Activated naive CD8-positive, alpha-beta T cell treated with anti-CD3 and anti-CD28 coated beads, Interleukin-2, amount 50 U/mL, for 24 hours (primary cell): ENCODE data around the gene TRIM17.
"Not testable (repeated sequence)": the region's sequence is repeated elsewhere in the genome, so short reads cannot be mapped to it uniquely, and the experiment has no call there.

Experiments
- ATAC-seq: fragments of 150-1000 bp; cut with Tn5 transposase; one replicate; pipeline ENCODE4 v1.10.0; 2021
- DNase-seq: peaks from one replicate; pipeline ENCODE4 v3.0.0; 2021
- H3K27ac Mint-ChIP-seq: one replicate; pipeline ENCODE4 v1.8.0; 2021; ENCODE audit warnings: mild to moderate bottlenecking, mixed read lengths
- H3K27me3 Mint-ChIP-seq: one replicate; pipeline ENCODE4 v1.8.0; 2021; ENCODE audit warnings: mixed read lengths
- H3K36me3 Mint-ChIP-seq: one replicate; pipeline ENCODE4 v1.8.0; 2021; ENCODE audit warnings: low read depth, mixed read lengths
- H3K4me1 Mint-ChIP-seq: one replicate; pipeline ENCODE4 v1.8.0; 2021; ENCODE audit warnings: mixed read lengths
- H3K4me3 Mint-ChIP-seq: one replicate; pipeline ENCODE4 v1.8.0; 2021; ENCODE audit warnings: mild to moderate bottlenecking, moderate library complexity, mixed read lengths
- H3K9me3 Mint-ChIP-seq: one replicate; pipeline ENCODE4 v1.8.0; 2021; ENCODE audit warnings: mixed read lengths

TRIM17 gene

DNA sequence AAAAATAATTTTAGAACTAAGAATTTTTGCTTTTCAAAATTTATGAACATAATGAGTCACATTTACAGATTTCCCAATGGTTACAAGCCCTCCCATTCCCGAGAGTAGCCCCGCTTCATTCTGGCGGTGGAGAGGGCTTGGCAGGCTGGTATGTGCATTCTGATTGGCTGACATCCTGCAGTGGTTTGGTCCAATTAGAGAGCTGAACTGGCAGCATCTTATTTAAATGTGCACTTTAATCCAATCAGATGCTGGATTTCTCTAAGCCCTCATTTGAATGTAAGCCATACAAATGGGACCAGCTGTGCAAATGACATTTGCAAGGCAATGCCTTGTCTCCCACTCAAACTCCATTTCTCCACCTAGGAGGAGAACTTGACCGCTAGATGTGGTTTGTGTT lies 18.0 kb upstream of the TRIM17 start:
- ATAC-seq = no peak
- Mint-ChIP-seq H3K36me3 (no peaks in the 10 kb centered on the region), H3K4me1 (no peaks in the 10 kb centered on the region)

DNA sequence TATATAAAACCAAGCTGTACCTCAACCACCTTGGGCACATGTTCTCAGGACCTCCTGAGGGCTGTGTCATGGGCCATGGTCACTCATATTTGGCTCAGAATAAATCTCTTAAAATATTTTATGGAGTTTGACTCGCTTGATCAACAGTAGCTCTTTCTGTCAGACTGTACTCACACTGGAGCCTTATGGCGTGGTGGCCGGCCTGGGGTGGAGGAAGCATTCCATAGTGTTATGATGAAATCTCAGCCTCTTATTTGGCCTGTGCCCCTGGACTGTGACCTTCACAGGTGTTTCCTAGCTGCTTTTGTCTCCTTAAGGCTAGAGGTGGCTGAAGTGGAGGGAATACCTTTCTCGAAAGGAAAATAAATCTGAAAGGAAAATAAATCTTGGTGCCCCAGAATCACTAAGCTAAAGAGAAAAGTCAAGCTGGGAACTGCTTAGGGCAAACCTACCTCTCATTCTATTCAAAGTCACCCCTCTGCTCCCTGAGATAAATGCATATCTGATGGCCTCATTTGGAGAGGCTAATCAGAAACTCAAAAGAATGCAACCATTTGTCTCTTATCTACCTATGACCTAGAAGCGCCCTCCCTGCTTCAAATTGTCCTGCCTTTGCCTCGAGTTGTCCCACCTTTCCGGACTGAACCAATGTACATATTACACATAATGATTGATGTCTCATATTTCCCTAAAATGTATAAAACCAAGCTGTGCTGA lies 16.8 kb upstream of the TRIM17 start:
- not testable (repeated sequence) for ATAC-seq, H3K27ac Mint-ChIP-seq, H3K36me3 Mint-ChIP-seq, DNase-seq, H3K4me3 Mint-ChIP-seq, H3K9me3 Mint-ChIP-seq, H3K4me1 Mint-ChIP-seq
- peaks cover 24% of the 10 kb centered on the region for H3K27me3 Mint-ChIP-seq

More for the DNA sequence above, 18.0 kb upstream of the TRIM17 start:
- Mint-ChIP-seq H3K27me3 (peaks cover 22% of the 10 kb centered on the region), H3K9me3 (no peaks in the 10 kb centered on the region), H3K27ac (no peak overlapping the region), H3K4me3 (no peak overlapping the region)
- no peak for DNase-seq

- H3K27ac Mint-ChIP-seq = no peak overlapping the region
- no peak for ATAC-seq
Observed at GRCh38 chr1:228430243-228430642, 13.6 kb upstream of the TRIM17 start.

GRCh38 chr1:228429698-228430097 lies 13.0 kb upstream of the TRIM17 start:
- ATAC-seq = no peak
- H3K4me3 Mint-ChIP-seq = no peak overlapping the region
- H3K27me3 Mint-ChIP-seq = peaks cover 26% of the 10 kb centered on the region
- no peak for DNase-seq
- no peaks in the 10 kb centered on the region for H3K36me3 Mint-ChIP-seq
- no peaks in the 10 kb centered on the region for H3K9me3 Mint-ChIP-seq
- H3K27ac Mint-ChIP-seq = no peak overlapping the region
- no peaks in the 10 kb centered on the region for H3K4me1 Mint-ChIP-seq

More at GRCh38 chr1:228430243-228430642, 13.6 kb upstream of the TRIM17 start:
- peaks cover 26% of the 10 kb centered on the region for H3K27me3 Mint-ChIP-seq
- H3K4me3 Mint-ChIP-seq = no peak overlapping the region
- DNase-seq = no peak
- no peaks in the 10 kb centered on the region for H3K9me3 Mint-ChIP-seq
- H3K4me1 Mint-ChIP-seq = no peaks in the 10 kb centered on the region
- H3K36me3 Mint-ChIP-seq = no peaks in the 10 kb centered on the region

GRCh38 chr1:228429007-228429406 lies 12.3 kb upstream of the TRIM17 start:
- H3K27ac Mint-ChIP-seq = no peak overlapping the region
- H3K36me3 Mint-ChIP-seq = no peaks in the 10 kb centered on the region
- ATAC-seq (no peak), DNase-seq (no peak)
- H3K27me3 Mint-ChIP-seq = peaks cover 24% of the 10 kb centered on the region
- H3K4me3 Mint-ChIP-seq = no peak overlapping the region
- H3K4me1 Mint-ChIP-seq = no peaks in the 10 kb centered on the region
- H3K9me3 Mint-ChIP-seq = no peaks in the 10 kb centered on the region

- H3K4me3 Mint-ChIP-seq = no peak overlapping the region
- peaks cover 20% of the 10 kb centered on the region for H3K27me3 Mint-ChIP-seq
- DNase-seq (no peak), ATAC-seq (no peak)
- no peak overlapping the region for H3K27ac Mint-ChIP-seq
- H3K4me1 Mint-ChIP-seq = no peaks in the 10 kb centered on the region
- H3K9me3 Mint-ChIP-seq = no peaks in the 10 kb centered on the region
- H3K36me3 Mint-ChIP-seq = no peaks in the 10 kb centered on the region
Observed at GRCh38 chr1:228428412-228428811, 11.8 kb upstream of the TRIM17 start.

GRCh38 chr1:228426518-228427175 lies 10.0 kb upstream of the TRIM17 start:
- Mint-ChIP-seq H3K36me3 (no peaks in the 10 kb centered on the region), H3K4me3 (no peak overlapping the region), H3K4me1 (no peaks in the 10 kb centered on the region), H3K27me3 (peaks cover 17% of the 10 kb centered on the region), H3K27ac (no peak overlapping the region), H3K9me3 (no peaks in the 10 kb centered on the region)
- no peak for ATAC-seq
- DNase-seq = no peak

GRCh38 chr1:228424685-228425660 lies 8.3 kb upstream of the TRIM17 start:
- peaks cover 10% of the 10 kb centered on the region for H3K27me3 Mint-ChIP-seq

DNA sequence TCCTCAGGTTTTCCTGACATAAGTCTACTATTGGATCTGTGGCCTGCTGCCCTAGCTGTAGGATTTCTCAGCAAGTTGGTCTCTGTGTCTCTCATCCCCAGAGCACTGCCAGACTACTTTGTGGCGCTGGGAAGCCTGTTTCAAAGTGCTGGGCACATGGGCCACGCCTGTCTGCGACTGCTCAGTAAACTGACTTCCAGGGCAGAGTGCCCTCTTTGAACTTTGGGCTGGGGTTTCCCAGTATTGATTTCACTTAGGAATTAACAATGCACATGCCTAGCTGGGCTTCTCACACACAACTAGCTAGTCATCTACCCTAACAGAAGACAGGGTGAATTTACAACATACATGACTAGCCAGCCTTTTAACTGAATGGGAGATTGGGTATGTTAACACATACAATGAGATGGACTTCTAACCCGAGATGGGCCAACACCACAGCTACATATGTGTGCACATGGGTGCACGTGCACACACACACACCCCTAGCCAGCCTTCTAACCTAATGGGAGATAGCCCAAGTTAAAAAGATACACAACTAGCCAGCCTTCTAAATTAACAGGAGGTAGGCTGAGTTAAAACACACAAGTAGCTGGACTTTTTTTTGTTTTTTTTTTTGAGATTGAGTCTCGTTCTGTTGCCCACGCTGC lies 6.9 kb upstream of the TRIM17 start:
- no peak for DNase-seq
- no peaks in the 10 kb centered on the region for H3K4me1 Mint-ChIP-seq
- H3K27me3 Mint-ChIP-seq = peaks cover 12% of the 10 kb centered on the region
- H3K36me3 Mint-ChIP-seq = no peaks in the 10 kb centered on the region
- no peak overlapping the region for H3K4me3 Mint-ChIP-seq
- ATAC-seq = no peak
- no peak overlapping the region for H3K27ac Mint-ChIP-seq
- H3K9me3 Mint-ChIP-seq = no peaks in the 10 kb centered on the region

More at GRCh38 chr1:228424685-228425660, 8.3 kb upstream of the TRIM17 start:
- no peak for ATAC-seq
- H3K27ac Mint-ChIP-seq = no peak overlapping the region
- H3K4me3 Mint-ChIP-seq = no peak overlapping the region
- DNase-seq = no peak
- no peaks in the 10 kb centered on the region for H3K9me3 Mint-ChIP-seq
- no peaks in the 10 kb centered on the region for H3K36me3 Mint-ChIP-seq
- no peaks in the 10 kb centered on the region for H3K4me1 Mint-ChIP-seq

DNA sequence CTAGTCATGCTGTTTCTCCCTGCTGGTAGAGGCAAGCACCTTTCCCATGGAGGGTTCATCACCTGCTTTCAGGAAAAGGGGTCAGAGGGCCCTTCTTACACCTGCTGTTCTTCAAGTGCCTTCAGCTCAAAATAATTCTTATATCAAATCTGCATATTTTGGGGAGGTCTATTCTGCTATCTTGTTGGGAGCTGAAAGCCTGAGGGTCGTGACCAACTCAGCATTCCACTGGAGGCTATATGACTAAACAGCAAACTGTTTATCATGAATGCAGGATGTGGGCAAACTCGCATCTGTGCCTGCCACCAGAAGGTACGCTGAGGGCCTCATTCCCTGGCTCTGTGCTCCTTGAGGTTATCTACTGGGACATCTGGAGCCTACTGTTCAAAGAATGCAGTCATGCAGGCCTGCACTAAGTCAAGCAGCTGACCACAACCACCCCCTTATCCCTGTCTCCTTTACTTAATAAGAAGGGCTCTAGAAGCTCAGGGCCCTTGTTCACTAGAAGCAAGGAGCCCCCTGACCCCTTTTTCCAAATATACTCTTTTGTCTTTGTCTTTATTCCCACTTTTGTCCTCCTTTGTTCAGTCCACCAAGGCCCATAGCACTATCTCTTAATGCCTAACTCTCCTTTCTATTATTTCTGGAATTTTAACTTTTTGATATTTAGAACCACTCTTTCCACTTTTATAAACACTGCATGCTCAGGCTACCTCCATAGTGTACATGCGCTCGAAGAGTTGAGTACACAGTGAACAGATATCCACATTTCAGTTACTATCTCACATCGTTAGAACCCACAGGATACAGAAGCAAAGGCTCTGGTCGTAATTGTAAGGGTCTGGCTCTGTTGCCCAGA lies 4.5 kb upstream of the TRIM17 start:
- Mint-ChIP-seq H3K4me3 (no peak overlapping the region), H3K4me1 (peaks cover 3% of the 10 kb centered on the region), H3K36me3 (no peaks in the 10 kb centered on the region), H3K27ac (no peak overlapping the region), H3K27me3 (peaks cover 15% of the 10 kb centered on the region), H3K9me3 (no peaks in the 10 kb centered on the region)
- DNase-seq (no peak), ATAC-seq (no peak)

GRCh38 chr1:228417483-228418203 lies 982 bp upstream of the TRIM17 start:
- Mint-ChIP-seq H3K9me3 (no peaks in the 10 kb centered on the region), H3K27ac (no peak overlapping the region), H3K4me3 (no peak overlapping the region), H3K36me3 (no peaks in the 10 kb centered on the region), H3K4me1 (peaks cover 9% of the 10 kb centered on the region), H3K27me3 (peaks cover 25% of the 10 kb centered on the region)
- ATAC-seq = no peak
- no peak for DNase-seq

- no peak overlapping the region for H3K27ac Mint-ChIP-seq
- H3K27me3 Mint-ChIP-seq = peaks cover 25% of the 10 kb centered on the region
- ATAC-seq = no peak
- no peak overlapping the region for H3K4me3 Mint-ChIP-seq
- peaks cover 9% of the 10 kb centered on the region for H3K4me1 Mint-ChIP-seq
- no peaks in the 10 kb centered on the region for H3K36me3 Mint-ChIP-seq
- no peak for DNase-seq
- no peaks in the 10 kb centered on the region for H3K9me3 Mint-ChIP-seq
Observed at GRCh38 chr1:228417061-228417460, 400 bp upstream of the TRIM17 start.

GRCh38 chr1:228415853-228416216 lies 826 bp downstream of the TRIM17 start:
- H3K36me3 Mint-ChIP-seq = no peaks in the 10 kb centered on the region
- ATAC-seq (peak; percentile 11), DNase-seq (peak; percentile 23)
- H3K27me3 Mint-ChIP-seq = peaks cover 25% of the 10 kb centered on the region
- peak overlapping the region; percentile 59 for H3K4me3 Mint-ChIP-seq
- H3K4me1 Mint-ChIP-seq = peaks cover 9% of the 10 kb centered on the region
- no peak overlapping the region for H3K27ac Mint-ChIP-seq
- H3K9me3 Mint-ChIP-seq = no peaks in the 10 kb centered on the region
